IMR-90 (cell line): ENCODE results near the gene MORC2.

Source experiments
- MAFK ChIP-seq: IDR thresholded peaks from 2 replicates; pipeline ENCODE4 v1.6.1; 2012; ENCODE audit warnings: low read depth, low read length, improper control_type of control experiment
- POLR2A ChIP-seq: IDR thresholded peaks from 2 replicates; pipeline ENCODE4 v1.6.1; 2012; ENCODE audit warnings: mild to moderate bottlenecking, low read depth, low read length
- RCOR1 ChIP-seq: IDR thresholded peaks from 2 replicates; pipeline ENCODE4 v1.6.1; 2012; ENCODE audit warnings: mild to moderate bottlenecking, low read length, improper control_type of control experiment; ENCODE audit not compliant: insufficient replicate concordance
- RFX5 ChIP-seq: IDR thresholded peaks from 2 replicates; pipeline ENCODE4 v1.8.0; 2012; ENCODE audit warnings: low read depth, mild to moderate bottlenecking, low read length, moderate library complexity
- SMC3 ChIP-seq: fragments of 150-350 bp; IDR thresholded peaks from 2 replicates; pipeline ENCODE4 v1.6.1; 2016; ENCODE audit warnings: low read depth, mild to moderate bottlenecking, antibody characterized with exemption, low read length, moderate library complexity
- TF ChIP-seq, protein P1 (sequence below): fragments of 150-350 bp; IDR thresholded peaks from 2 replicates; pipeline ENCODE4 v1.6.1; 2016; ENCODE audit warnings: low read depth, mild to moderate bottlenecking, low read length, moderate library complexity, borderline replicate concordance
- TF ChIP-seq, protein P2 (sequence below): fragments of 150-350 bp; IDR thresholded peaks from 2 replicates; pipeline ENCODE4 v1.6.1; 2017; ENCODE audit warnings: mild to moderate bottlenecking, antibody characterized with exemption, low read length, low read depth
- TF ChIP-seq, protein P3 (sequence below): conservative IDR thresholded peaks from 2 replicates; pipeline ENCODE4 v1.5.1; 2012; ENCODE audit warnings: mild to moderate bottlenecking, low read depth, low read length, improper control_type of control experiment

DNA sequence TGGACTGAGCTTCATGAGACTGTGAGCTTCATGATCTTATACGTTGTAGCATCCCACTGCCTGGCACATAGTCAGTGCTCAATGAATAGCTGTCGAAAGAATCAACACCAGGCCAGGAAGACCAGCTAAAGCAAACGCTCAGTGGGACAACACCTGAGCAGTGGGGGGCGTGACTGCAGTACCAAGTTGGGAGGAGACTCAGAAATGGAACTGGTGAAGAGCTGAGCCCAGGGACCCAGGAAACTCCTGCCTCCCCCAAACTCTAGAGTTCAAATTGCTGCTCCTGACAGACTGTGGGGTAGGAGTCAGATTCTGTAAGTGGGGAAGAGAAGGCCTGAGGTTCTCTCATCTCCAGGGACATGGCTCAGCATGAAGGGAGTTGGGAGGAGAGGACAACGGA is 59.3 kb downstream of the MORC2 start:
- TF ChIP-seq, protein P1, sequence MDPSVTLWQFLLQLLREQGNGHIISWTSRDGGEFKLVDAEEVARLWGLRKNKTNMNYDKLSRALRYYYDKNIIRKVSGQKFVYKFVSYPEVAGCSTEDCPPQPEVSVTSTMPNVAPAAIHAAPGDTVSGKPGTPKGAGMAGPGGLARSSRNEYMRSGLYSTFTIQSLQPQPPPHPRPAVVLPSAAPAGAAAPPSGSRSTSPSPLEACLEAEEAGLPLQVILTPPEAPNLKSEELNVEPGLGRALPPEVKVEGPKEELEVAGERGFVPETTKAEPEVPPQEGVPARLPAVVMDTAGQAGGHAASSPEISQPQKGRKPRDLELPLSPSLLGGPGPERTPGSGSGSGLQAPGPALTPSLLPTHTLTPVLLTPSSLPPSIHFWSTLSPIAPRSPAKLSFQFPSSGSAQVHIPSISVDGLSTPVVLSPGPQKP = no peak
- TF ChIP-seq MAFK (no peak), POLR2A (no peak), SMC3 (no peak), RCOR1 (no peak), RFX5 (no peak)
- TF ChIP-seq, protein P2, sequence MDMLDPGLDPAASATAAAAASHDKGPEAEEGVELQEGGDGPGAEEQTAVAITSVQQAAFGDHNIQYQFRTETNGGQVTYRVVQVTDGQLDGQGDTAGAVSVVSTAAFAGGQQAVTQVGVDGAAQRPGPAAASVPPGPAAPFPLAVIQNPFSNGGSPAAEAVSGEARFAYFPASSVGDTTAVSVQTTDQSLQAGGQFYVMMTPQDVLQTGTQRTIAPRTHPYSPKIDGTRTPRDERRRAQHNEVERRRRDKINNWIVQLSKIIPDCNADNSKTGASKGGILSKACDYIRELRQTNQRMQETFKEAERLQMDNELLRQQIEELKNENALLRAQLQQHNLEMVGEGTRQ = no peak
- TF ChIP-seq, protein P3, sequence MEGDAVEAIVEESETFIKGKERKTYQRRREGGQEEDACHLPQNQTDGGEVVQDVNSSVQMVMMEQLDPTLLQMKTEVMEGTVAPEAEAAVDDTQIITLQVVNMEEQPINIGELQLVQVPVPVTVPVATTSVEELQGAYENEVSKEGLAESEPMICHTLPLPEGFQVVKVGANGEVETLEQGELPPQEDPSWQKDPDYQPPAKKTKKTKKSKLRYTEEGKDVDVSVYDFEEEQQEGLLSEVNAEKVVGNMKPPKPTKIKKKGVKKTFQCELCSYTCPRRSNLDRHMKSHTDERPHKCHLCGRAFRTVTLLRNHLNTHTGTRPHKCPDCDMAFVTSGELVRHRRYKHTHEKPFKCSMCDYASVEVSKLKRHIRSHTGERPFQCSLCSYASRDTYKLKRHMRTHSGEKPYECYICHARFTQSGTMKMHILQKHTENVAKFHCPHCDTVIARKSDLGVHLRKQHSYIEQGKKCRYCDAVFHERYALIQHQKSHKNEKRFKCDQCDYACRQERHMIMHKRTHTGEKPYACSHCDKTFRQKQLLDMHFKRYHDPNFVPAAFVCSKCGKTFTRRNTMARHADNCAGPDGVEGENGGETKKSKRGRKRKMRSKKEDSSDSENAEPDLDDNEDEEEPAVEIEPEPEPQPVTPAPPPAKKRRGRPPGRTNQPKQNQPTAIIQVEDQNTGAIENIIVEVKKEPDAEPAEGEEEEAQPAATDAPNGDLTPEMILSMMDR = no peak
